AG09319 (cell line): Measurements from ENCODE around the gene SERGEF.
"Not testable (repeated sequence)": the region's sequence is repeated elsewhere in the genome, so short reads cannot be mapped to it uniquely, and the experiment has no call there.

Experiments
- DNase-seq: peaks from one replicate; pipeline ENCODE4 v3.0.0-alpha.2; 2010; ENCODE audit warnings: low read depth; ENCODE audit errors: extremely low read depth
- TF ChIP-seq, protein P1 (sequence below): IDR thresholded peaks from 2 replicates; pipeline ENCODE4 v1.5.1; 2011; ENCODE audit warnings: low read depth, mild to moderate bottlenecking, inconsistent platforms, low read length, moderate library complexity

The SERGEF gene

DNA sequence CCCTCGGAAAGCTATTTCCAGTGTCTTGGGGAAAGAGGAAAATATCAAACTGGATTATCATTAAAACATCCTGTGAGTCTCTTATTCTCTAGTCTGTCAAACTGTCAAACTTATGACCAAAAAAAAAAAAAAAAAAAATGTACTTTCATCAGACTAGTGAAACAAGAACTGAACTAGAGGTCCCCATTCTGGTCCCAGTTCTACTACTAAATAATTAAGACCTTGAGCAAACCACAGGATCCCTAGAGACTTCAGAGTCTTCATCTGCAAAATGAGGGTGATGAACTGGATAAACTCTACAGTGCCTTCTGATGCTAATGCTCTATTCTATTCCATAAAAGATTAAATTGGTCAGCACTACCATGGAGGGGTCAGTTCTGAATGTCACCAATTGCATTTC lies 105.8 kb downstream of the SERGEF start:
- no peak for DNase-seq
- TF ChIP-seq, protein P1, sequence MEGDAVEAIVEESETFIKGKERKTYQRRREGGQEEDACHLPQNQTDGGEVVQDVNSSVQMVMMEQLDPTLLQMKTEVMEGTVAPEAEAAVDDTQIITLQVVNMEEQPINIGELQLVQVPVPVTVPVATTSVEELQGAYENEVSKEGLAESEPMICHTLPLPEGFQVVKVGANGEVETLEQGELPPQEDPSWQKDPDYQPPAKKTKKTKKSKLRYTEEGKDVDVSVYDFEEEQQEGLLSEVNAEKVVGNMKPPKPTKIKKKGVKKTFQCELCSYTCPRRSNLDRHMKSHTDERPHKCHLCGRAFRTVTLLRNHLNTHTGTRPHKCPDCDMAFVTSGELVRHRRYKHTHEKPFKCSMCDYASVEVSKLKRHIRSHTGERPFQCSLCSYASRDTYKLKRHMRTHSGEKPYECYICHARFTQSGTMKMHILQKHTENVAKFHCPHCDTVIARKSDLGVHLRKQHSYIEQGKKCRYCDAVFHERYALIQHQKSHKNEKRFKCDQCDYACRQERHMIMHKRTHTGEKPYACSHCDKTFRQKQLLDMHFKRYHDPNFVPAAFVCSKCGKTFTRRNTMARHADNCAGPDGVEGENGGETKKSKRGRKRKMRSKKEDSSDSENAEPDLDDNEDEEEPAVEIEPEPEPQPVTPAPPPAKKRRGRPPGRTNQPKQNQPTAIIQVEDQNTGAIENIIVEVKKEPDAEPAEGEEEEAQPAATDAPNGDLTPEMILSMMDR: no peak

- TF ChIP-seq, protein P1: peak; percentile 5
- DNase-seq: no peak
These were observed 106.4 kb downstream of the SERGEF start for GRCh38 chr11:17906436-17906835.

DNA sequence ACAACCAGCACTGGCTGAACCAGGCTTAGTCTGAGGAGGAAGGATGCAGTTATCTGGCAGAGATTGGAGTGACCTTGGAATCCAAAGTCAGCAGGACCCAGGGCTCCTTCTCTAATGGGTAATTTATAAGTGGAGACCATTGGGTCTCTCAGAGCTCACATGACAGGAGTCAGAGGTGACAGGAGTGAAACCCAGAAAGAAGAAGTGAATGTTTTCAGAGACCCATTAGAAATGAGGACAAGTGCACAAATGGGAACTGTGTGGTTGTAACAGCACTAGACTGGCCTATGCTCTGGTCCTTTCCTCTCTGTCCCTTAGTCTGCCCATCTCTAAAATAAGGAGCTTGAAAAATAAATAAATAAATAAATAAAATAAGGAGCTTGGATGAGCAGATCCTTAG lies 107.4 kb downstream of the SERGEF start:
- DNase-seq: no peak
- TF ChIP-seq, protein P1: no peak

DNA sequence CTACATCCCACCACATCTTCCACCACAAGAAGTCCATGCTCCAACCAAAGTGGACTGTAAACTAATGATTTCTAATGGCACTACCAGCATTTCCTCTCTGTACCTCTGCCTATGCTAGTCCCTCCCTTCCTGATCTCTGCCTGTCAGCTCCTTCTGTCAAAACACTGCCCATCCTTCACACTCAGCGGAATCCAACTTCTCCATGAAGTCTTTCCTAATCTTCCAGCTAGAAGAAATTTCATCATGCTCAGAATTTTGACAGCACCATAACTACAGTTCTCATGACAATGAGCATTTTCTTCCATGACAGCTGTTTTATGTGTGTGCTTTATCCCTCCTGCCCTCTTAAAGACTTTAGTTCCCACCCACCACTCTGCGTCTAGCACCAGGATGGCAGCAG lies 111.4 kb downstream of the SERGEF start:
- TF ChIP-seq, protein P1: no peak
- DNase-seq: no peak

- TF ChIP-seq, protein P1: no peak
- no peak for DNase-seq
These were observed 114.1 kb downstream of the SERGEF start for GRCh38 chr11:17898782-17899181.

GRCh38 chr11:17898071-17898470 lies 114.8 kb downstream of the SERGEF start:
- no peak for DNase-seq
- TF ChIP-seq, protein P1: no peak

- DNase-seq: no peak
- TF ChIP-seq, protein P1: no peak
These were observed 115.4 kb downstream of the SERGEF start for GRCh38 chr11:17897495-17897894.

GRCh38 chr11:17896496-17897151 lies 116.2 kb downstream of the SERGEF start:
- not testable (repeated sequence) for DNase-seq
